HG02610 (cell line): ENCODE data around the gene FUS.

ENCODE experiments used
- ATAC-seq: cut with Tn5 transposase; IDR thresholded peaks from one replicate; pipeline ENCODE4 v1.9.1; 2021; ENCODE audit warnings: mild to moderate bottlenecking, moderate library complexity; ENCODE audit not compliant: unreplicated experiment

FUS gene

GRCh38 chr16:31200821-31201568 lies 21.1 kb downstream of the FUS start:
- ATAC-seq = no peak

DNA sequence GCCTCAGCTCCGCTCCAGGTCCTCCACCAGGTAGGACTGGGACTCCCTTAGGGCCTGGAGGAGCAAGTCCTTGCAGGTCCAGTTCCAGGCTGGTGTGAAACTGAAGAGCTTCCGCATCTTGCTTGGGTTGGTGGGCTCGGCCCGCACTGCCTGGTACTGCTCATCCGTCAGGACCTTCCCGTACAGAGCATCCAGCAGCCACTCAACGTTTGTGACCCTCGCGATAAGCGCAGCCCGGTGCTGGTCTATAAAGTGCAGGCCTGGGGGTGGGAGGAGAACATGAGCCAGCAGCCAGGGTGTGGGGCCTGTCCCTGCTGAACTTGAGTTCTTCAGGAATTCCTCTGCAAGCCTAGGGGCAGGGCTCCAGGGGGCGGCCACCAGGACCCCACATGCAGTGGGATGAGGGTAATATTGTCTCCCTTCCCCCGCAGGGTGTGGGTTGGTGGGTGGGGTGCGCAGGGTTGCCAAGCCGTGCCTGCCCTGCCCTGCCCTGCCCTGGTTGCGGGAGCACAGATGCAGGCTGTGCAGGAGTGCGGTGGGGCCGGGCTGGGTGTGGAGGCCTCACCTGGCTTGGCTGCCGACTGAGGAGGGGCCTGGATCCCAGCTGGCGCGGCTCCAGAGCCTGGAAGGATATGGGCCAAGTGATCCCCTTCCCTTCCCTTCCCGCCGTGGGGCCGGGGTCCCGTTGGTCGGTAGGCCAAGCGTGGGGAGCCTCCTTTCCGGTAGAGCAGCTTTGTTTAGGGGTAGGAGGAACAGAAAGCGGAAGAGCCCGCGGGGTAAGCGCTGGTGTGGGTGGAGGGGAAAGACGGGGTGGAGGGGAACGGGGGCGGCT lies 21.9 kb downstream of the FUS start:
- ATAC-seq = peak; percentile 44

DNA sequence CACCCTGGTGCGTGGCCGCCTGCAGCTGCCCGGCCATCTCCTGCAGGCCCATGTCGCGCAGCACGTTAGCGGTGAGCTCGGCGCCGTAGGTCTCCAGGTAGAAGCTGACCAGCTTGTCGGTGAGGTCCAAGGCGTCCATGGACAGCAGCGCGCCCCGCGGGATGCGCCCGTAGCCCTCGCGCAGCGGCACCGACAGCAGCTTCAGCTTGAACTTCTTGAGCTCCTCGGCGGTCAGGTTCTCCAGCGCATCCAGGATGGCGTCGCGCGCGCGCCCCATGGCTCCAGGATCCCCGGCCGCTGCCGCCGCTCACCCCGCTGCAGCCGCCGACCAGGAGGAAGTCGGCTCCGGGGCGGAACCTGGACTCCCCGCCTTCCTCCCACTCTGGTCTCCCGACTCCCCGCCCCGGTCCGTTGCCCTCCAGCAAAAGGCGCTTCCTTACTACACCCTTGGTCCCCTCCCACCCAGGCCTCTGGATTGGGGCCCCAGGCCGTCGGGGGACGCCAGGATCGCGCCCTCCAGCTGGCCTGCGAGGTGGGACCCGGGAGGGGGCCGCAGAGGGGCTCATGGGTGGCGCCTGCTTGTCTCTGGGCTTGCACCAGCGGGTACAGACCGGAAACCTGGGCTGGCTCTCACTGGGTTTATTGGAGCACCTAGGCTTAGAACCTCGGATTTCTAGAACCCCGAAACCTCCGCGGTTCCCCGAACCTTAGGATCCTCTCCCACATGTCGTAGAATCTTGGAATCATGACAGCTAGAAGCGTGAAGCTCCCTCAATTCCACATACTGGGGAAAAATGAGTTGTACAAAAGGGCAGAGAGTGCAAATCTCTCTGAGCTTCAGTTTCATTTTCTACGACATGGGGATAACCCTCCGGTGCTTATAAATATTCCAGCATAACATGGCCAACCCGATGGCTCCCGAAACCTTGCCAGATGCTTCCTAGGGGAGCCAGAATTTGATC lies 22.8 kb downstream of the FUS start, which contains the start of gene PYCARD:
Gene PYCARD (minus strand): TSS at position 347 of the 962 bp plus-strand sequence. CDS start 70 bp downstream, at position 277.
- ATAC-seq = peak; percentile 33

- no peak for ATAC-seq
These were observed 25.1 kb downstream of the FUS start for GRCh38 chr16:31204871-31205666.

DNA sequence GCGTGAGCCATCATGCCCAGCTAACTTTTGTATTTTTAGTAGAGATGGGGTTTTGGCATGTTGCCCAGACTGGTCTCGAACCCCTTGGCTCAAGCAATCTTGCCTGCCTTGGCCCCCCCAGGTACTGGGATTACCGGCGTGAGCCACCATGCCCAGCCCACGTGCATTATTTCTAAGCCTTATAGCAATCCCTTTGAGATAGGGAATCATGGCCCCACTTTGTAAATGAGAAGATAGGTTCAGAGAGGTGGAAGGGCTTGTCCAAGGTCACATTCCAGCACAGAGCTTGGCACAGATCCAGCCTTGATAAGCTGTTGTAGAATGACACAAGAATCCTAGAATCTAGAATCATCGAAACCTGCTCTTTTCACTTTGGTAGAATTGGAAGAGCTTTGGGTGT lies 26.8 kb downstream of the FUS start:
- ATAC-seq = no peak

DNA sequence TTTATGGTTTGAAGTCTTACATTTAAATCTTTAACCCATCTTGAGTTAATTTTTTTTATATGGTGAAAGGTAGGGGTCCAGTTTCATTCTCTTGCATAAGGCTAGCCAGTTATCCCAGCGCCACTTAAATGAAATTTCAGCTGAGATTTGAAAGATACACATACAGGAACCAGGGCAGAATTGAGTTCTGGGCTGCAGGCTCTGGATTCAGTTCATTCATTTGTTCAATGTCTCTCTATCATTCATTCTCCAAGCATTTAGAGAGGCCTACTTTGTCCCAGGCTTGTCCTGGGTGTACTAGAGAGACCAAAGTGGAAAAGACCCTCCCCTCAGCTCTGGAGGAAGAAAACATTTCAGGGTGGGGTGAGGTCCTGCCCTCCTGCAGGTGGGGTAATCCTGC lies 33.4 kb downstream of the FUS start:
- no peak for ATAC-seq

DNA sequence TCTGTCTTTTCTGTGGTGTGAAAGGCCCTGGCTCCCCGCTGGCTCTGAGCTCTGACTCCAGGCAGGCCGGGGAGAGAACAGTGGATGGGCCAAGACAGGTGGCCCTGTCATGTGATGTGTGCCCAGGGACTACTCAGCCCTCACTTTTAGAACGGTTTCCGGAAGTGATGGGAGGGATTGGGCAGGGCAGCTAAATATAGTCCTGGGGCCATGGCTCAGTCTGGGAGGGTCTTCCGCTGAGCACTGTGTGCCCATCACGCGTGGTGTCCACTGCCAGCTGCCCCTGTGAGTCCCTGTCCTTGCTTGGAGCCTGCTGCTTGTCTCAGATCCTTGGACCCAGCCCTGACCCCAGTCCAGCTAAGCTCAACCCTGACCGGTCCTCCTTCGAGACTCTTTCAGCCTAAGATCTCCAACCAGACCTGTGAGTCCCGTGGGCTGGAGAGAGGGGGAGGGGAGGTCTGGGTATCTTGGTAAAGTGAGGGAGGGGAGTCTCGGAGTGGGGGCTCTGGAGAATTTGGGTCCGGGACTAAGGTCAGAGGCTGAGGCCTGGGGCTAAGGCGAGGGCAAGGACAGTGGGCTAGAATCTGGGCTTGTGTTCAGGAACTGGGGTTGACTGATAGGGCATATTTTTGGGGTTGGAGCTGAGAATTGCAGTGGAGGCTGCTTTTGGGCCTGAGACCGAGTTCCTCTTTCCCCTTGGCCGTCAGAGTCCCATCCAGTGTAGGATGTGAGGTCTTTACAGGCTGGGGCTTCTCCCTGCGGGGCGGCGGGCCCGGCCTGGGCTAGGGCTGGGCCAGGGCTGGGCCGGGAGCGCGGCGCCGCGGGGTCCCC lies 34.2 kb downstream of the FUS start, which contains the start of gene TRIM72:
Gene TRIM72 (plus strand): TSS at position 243 of the 831 bp plus-strand sequence. CDS start 620 bp downstream, outside the sequence.
- no peak for ATAC-seq

DNA sequence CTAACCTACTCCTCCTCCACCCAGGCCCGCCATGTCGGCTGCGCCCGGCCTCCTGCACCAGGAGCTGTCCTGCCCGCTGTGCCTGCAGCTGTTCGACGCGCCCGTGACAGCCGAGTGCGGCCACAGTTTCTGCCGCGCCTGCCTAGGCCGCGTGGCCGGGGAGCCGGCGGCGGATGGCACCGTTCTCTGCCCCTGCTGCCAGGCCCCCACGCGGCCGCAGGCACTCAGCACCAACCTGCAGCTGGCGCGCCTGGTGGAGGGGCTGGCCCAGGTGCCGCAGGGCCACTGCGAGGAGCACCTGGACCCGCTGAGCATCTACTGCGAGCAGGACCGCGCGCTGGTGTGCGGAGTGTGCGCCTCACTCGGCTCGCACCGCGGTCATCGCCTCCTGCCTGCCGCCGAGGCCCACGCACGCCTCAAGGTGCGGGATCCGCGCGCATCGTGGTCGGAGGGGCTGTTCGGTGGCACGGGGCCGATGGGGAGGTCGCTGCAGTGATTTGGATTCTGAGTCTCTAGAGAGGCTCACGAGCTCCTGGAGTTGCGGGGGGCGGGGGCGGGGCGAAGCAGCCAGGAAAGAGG lies 34.9 kb downstream of the FUS start:
- no peak for ATAC-seq

DNA sequence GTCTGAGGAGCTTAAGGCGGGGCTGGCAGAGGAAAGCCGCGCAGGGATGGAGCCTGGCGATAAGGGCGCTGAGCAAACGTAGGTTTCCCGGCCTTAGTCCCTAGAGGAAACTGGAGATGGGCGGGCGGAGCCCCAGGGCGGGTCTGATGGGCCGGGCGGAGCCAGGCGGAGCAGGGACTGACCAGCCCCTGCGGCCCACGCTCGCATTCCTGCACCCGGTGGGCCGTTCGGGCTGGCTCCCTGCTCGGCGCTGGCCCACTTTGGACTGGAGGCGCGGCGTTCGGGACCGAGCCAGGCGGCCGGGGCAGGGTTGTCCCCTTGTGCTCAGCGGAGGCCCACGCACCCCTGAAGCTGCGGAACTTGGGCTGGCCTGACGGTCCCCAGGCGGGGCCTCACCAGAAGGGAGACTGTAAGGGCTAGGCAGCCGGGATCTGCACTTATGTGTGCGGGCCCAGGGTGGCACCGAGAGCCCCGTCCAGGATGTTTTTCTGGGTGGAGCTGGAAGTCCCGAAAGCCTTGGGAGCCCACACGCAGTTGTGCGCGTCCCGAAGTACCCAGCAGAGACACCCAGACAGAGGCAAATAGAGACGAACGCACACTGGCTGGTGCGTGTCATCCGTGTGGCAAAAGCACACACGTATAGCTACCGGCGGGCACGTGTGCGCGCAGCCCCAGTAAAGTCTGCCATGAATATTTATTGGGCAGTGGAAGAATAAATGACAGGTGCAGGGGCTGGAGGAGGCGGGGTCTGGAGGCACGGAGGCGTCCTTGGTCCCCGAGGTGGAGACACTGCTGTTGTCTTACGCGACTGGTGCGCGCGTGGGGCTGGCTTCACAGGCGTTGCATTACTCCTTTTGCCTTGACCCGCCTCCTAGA lies 35.6 kb downstream of the FUS start:
- ATAC-seq = no peak

DNA sequence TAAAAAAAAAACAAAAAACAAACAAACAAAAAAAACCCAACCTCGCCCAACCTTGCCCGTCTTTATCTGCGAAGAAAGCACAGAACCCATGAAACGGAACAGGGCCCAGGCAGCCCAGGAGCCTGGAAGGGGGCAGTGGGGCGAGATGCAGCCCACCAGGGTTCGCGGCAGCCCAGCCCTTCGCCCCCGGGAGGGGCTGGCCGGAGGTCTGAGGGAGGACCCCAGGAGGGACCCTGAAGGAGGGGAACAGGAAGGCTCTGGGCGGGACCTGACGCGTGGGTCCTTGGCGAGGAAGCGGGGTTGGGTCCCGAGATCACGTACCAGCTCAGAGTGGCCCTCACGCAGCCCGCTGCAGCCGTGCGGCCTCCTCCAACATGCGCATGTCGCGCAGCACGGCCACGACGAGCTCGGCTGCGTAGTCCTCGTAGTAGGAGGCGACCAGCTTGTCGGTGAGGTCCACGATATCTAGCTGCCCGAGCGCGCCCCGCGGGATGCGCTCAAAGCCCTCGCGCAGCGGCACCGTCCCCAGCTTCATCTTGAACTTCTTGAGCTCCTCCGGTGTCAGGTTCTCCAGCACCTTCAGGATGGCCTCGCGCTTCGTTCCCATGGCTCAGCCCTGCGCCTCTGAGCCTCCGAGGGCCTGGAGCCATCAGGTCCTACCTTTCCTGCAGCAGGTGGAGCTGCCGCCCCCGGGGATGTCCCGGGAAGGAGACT lies 36.6 kb downstream of the FUS start, which contains the start of gene PYDC1:
Gene PYDC1 (minus strand): TSS at position 714 of the 714 bp plus-strand sequence. CDS start 107 bp downstream, at position 607.
- no peak for ATAC-seq

DNA sequence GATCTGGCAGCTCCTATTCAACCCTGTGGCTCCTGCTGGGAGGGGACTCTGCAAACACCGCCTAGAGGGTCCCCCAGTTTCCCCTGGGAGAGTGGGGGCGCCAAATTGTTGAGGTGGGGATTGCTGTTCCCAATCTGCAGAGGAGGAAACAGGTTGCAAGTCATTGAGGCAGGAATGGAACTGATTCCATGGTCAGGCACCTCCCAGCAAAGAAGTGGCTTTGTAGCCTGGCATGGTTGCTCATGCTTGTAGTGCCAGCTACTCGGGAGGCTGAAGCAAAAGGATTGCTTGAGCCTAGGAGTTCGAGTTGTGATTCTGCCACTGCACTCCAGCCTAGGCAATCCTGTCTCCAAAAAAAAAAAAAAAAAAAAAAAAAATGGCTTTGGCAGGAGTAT lies 37.2 kb downstream of the FUS start:
- no peak for ATAC-seq

DNA sequence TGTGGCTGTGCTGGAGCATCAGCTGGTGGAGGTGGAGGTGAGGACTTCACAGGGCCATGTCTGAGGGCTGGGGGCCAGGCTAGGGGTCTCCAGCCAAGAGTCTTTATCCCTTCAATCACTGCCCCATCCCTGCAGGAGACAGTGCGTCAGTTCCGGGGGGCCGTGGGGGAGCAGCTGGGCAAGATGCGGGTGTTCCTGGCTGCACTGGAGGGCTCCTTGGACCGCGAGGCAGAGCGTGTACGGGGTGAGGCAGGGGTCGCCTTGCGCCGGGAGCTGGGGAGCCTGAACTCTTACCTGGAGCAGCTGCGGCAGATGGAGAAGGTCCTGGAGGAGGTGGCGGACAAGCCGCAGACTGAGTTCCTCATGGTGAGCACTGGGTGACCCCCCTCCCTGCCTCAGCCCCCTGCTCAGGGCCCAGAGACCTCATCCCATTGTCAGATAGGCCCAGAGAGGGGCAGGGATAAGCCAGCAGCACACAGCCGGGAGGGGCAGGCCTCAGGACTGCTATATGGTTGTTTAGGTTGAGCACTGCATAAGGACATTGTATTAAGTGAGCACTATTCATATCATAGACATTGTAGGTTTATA lies 39.3 kb downstream of the FUS start:
- ATAC-seq = no peak

DNA sequence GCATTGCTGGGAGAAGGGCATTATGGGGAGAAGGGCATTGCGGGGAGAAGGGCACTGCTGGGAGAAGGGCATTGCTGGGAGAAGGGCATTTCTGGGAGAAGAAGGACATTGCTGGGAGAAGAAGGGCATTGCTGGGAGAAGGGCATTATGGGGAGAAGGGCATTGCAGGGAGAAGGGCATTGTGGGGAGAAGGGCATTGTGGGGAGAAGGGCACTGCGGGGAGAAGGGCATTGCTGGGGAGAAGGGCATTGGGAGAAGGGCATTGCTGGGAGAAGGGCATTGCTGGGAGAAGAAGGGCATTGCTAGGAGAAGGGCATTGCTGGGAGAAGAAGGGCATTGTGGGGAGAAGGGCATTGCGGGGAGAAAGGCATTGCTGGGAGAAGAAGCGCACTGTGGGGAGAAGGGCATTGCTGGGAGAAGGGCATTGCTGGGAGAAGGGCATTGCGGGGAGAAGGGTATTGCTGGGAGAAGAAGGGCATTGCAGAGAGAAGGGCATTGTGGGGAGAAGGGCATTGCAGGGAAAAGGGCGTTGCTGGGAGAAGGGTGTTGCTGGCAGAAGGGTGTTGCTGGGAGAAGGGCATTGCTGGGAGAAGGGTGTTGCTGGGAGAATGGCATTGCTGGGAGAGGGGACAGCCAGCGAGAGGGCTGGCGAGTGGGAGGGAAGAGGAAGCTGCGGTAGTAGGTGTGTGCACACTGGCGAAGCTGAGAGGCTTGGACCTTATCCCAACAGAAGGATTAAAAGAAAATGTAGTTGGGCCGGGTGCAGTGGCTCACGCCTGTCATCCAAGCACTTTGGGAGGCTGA lies 41.6 kb downstream of the FUS start:
- no peak for ATAC-seq

DNA sequence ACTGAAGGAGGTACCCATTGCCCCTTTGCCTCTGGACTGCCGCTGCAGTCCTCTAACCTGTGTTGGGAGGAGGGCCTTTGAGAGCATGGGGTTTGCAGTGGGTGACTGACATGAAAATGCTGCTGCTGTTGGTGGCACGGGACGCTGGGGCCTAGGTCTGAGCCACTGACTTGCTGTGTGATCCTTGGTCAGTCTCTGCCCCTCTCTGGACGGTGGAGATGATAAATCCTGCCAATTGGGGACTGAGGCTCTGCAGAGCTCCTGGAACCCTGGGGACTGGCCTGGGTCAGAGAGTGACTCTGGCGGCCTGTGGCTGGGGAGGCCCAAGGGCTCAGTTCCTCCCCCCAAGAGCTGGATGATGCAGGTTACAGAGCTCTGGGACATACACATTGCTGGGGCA lies 43.1 kb downstream of the FUS start:
- no peak for ATAC-seq

DNA sequence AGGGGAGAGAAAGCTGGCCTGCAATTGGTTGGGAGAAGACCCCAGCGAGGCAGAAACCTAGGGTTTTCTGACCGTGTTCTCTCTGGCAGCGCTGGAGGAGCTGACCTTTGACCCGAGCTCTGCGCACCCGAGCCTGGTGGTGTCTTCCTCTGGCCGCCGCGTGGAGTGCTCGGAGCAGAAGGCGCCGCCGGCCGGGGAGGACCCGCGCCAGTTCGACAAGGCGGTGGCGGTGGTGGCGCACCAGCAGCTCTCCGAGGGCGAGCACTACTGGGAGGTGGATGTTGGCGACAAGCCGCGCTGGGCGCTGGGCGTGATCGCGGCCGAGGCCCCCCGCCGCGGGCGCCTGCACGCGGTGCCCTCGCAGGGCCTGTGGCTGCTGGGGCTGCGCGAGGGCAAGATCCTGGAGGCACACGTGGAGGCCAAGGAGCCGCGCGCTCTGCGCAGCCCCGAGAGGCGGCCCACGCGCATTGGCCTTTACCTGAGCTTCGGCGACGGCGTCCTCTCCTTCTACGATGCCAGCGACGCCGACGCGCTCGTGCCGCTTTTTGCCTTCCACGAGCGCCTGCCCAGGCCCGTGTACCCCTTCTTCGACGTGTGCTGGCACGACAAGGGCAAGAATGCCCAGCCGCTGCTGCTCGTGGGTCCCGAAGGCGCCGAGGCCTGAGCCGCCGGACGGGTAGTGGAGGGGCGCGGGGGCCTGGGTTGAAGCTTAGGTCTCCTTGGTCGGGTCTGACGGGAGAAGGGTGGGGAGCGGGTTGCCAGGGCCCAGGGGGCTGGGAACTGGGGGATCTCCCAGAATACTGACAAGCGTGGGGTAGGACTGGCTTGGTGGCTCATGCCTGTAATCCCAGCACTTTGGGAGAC lies 44.4 kb downstream of the FUS start:
- ATAC-seq = no peak
